NCI-H1417 (cell line): ENCODE data around the gene ATG9A.
"Not testable (repeated sequence)": the region's sequence is repeated elsewhere in the genome, so short reads cannot be mapped to it uniquely, and the experiment has no call there.

Source experiments
- DNase-seq, 3 experiments: peaks; one replicate each; lab custom pipeline; 2025; lab: John Stamatoyannopoulos, UW

ATG9A gene

GRCh38 chr2:219207134-219207883 lies 22.1 kb downstream of the ATG9A start:
- DNase-seq: no peak

GRCh38 chr2:219206328-219207133 lies 22.9 kb downstream of the ATG9A start, which contains the start of gene ZFAND2B:
TSS of gene ZFAND2B (plus strand) at chr2:219206782. CDS start at chr2:219206988, 206 bp downstream.
- peak; percentile 86 to 95 (median 95) for DNase-seq

- no peak for DNase-seq
Observed at GRCh38 chr2:219205981-219206327, 23.5 kb downstream of the ATG9A start.

GRCh38 chr2:219205165-219205538 lies 24.3 kb downstream of the ATG9A start:
- no peak for DNase-seq

GRCh38 chr2:219204425-219205164 lies 24.8 kb downstream of the ATG9A start:
- no peak for DNase-seq

DNA sequence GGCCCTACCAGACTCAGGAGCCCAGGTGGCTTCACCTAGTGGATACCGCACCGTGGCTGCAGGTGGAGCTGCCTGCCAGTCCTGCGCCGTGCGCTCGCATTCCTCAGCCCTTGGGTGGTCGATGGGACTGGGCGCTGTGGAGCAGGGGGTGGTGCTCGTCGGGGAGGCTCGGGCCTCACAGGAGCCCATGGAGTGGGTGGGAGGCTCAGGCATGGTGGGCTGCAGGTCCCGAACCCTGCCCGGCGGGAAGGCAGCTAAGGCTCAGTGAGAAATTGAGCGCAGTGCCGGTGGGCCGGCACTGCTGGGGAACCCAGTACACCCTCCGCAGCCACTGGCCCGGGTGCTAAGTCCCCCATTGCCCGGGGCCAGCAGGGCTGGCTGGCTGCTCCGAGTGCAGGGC lies 28.1 kb downstream of the ATG9A start:
- DNase-seq: not testable (repeated sequence)

DNA sequence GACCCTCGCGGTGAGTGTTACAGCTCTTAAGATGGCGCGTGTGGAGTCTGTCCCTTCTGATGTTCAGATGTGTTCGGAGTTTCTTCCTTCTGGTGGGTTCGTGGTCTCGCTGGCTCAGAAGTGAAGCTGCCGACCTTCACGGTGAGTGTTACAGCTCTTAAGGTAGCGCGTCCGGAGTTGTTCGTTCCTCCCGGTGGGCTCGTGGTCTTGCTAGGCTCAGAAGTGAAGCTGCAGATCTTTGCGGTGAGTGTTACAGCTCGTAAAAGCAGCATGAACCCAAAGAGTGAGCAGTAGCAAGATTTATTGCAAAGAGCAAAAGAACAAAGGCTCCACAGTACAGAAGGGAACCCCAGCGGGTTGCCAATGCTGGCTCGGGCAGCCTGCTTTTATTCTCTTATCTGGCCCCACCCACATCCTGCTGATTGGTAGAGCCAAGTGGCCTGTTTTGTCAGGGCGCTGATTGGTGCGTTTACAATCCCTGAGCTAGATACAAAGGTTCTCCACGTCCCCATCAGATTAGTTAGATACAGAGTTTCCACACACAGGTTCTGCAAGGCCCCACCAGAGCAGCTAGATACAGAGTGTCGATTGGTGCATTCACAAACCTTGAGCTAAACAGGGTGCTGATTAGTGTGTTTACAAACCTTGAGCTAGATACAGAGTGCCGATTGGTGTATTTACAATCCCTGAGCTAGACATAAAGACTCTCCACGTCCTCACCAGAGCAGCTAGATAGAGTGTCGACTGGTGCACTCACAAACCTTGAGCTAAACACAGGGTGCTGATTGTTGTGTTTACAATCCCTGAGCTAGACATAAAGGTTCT lies 28.7 kb downstream of the ATG9A start:
- not testable (repeated sequence) for DNase-seq

DNA sequence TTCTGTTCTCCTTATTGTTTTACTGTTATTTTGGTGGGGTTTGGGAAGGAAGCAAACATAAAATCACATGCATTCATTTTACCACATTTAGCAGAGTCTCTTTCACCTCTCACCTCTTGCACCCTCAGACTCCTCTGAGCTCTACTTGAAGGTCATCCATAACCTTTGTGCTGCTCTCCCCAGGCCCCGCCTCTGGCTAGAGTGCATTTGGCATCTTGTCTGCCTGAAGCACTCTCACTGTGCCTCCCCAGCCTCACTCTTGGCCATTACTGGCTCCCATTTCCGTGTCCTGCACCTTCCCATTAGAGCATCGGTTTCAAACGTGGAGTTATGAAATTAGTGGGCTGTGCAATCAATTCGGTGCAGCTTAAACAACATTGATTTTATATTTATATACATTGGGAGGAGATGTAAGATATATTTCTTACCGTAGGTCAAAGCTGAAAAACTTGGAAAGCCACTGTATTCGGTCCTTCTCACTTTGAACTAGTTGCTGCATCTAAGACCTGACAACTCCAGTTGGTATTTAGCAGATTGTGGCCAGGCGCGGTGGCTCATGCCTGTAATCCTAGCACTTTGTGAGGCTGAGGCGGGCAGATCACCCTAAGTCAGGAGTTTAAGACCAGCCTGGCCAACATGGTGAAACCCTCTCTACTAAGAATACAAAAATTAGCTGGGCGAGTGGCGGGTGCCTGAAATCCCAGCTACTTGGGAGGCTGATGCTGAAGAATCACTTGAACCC lies 29.8 kb downstream of the ATG9A start:
- DNase-seq: no peak

- no peak for DNase-seq
Observed at GRCh38 chr2:219198974-219199373, 30.5 kb downstream of the ATG9A start.

GRCh38 chr2:219197388-219197787 lies 32.0 kb downstream of the ATG9A start:
- DNase-seq: no peak

DNA sequence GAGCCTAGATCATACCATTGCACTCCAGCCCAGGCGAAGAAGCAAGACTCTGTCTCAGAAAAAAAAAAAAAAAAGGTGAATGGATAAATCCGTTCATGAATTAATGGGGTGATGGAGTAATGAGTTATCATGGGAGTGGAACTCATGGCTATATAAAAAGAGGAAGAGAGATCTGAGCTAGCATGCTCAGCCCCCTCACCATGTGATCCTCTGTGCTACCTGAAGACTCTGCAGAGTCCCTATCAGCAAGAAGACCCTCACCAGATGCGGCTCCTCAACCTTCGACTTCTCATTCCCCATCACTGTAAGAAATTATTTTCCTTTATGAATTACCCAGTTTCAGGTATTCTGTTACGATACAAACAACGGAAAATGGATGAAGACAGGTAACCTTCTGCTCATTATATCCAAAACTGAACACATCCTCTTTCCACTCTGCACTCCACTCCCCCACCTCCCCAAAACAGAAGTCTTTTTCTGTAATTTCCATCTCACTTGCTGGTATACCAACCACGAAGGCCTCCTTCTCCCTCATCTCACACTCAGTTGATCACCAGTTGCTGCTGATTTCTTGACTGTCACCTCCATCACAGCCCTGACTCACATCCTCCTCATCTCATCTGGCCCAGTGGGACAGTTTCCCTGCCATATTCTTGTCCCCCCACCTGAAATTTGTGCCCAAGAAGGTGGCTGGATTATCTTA lies 42.5 kb downstream of the ATG9A start:
- DNase-seq: no peak

GRCh38 chr2:219184121-219184520 lies 45.3 kb downstream of the ATG9A start:
- no peak for DNase-seq

GRCh38 chr2:219183151-219183772 lies 46.2 kb downstream of the ATG9A start:
- no peak for DNase-seq

GRCh38 chr2:219182331-219183150 lies 46.9 kb downstream of the ATG9A start:
- no peak for DNase-seq

GRCh38 chr2:219181531-219181930 lies 47.9 kb downstream of the ATG9A start:
- DNase-seq: no peak

- no peak for DNase-seq
Observed at GRCh38 chr2:219180961-219181360, 48.5 kb downstream of the ATG9A start.

DNA sequence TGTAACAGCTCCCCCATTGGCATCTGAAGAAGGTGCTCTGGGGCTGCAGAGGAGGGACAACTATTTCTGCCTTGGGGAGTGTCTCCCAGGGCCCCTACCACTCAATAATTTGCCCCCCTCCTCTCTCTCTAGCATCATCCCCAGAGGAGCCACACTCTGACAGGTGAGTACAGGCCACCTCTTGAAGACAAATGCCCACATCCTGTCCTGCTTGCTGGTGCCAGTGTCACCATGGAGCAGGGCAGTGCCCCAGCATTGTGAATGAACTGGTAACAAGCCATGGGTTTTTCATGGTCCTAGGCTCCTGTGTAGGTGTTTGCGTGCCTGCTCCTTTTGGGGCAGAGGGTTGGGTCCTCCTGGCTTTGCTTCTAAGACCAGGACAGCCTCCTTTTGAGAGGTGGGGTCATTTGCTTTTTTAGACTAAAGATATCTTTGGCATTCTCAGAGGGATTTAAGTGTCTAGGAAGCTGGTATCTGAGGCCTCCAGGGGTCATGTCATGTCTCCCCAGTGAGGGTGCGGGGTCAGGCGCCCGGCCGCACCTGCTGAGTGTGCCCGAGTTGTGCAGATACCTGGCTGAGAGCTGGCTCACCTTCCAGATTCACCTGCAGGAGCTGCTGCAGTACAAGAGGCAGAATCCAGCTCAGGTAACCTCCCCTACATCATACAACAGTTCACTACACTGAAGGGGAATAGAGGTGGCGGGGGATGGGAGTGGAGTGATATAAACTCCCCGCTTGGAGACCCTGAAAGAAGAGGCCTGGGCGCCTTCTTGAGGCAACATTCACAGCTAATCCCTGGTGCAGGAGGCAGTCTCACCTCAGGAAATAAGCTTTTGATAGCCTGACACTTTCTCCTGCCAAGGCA lies 49.6 kb downstream of the ATG9A start:
- DNase-seq: no peak
